GM12891 (cell line): ENCODE results near the gene ARL8B.

Experiments
- POLR2A ChIP-seq: IDR thresholded peaks from 2 replicates; pipeline ENCODE4 v1.6.1; 2011; ENCODE audit warnings: low read depth, low read length, control low read depth
- TAF1 ChIP-seq: IDR thresholded peaks from 2 replicates; pipeline ENCODE4 v1.6.1; 2011; ENCODE audit warnings: low read depth, low read length, control low read depth

- TF ChIP-seq TAF1, result no peak
- TF ChIP-seq POLR2A, result no peak
Measured at GRCh38 chr3:5103743-5104142, 18.3 kb upstream of the ARL8B start.
